MM.1S (cell line): ENCODE data around the gene SET.

Source experiments
- EZH2phosphoT487 ChIP-seq: fragments of 300-600 bp; sonication (generic); IDR thresholded peaks from 2 replicates; pipeline ENCODE4 v1.6.1; 2018; ENCODE audit warnings: antibody characterized with exemption, low read length
- TF ChIP-seq, protein P1 (sequence below): fragments of 300-600 bp; sonication (generic); IDR thresholded peaks from 2 replicates; pipeline ENCODE4 v1.5.1; 2016; ENCODE audit warnings: antibody characterized with exemption, low read length, mixed read lengths

DNA sequence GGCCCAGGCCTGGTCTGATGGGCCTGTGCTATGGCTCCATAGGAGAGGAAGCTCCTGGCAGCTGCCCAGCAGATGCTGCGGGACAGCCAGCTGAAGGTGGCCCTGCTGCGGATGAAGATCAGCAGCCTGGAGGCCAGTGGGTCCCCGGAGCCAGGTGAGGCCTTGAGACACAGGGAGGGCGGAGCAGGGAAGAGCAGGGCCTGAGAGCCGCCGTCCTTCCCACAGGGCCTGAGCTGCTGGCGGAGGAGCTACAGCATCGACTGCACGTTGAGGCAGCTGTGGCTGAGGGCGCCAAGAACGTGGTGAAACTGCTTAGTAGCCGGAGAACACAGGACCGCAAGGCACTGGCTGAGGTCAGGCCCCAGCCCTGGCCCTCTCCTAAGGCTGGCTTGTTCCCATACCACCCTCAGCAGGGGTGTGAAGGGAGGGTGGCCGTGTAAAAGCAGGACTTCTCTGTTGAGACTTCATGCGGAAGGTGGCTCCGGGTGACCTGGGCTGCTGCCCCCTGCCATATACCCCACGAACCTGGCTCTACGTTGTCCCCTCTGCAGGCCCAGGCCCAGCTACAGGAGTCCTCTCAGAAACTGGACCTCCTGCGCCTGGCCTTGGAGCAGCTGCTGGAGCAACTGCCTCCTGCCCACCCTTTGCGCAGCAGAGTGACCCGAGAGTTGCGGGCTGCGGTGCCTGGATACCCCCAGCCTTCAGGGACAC is 17.8 kb downstream of the SET start:
- no peak for TF ChIP-seq EZH2phosphoT487
- TF ChIP-seq, protein P1, sequence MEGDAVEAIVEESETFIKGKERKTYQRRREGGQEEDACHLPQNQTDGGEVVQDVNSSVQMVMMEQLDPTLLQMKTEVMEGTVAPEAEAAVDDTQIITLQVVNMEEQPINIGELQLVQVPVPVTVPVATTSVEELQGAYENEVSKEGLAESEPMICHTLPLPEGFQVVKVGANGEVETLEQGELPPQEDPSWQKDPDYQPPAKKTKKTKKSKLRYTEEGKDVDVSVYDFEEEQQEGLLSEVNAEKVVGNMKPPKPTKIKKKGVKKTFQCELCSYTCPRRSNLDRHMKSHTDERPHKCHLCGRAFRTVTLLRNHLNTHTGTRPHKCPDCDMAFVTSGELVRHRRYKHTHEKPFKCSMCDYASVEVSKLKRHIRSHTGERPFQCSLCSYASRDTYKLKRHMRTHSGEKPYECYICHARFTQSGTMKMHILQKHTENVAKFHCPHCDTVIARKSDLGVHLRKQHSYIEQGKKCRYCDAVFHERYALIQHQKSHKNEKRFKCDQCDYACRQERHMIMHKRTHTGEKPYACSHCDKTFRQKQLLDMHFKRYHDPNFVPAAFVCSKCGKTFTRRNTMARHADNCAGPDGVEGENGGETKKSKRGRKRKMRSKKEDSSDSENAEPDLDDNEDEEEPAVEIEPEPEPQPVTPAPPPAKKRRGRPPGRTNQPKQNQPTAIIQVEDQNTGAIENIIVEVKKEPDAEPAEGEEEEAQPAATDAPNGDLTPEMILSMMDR = no peak
